ENCODE results near the gene AARS2. TPM values are rescaled to one million over a fixed set of nuclear protein-coding genes. Genes with fewer than 3 reads are reported as not detected.
A peak's percentile ranks its signal among the peaks of the same experiment; 100 is the strongest.

The AARS2 gene
- total RNA-seq, 2 donors from 2014 or later: 9.6 to 17.8 TPM

- H3K36me3 ChIP-seq (replicated peaks in 1 of 2; ENCODE audit: insufficient read depth in 1 of 2, low read depth in 2 of 2): peaks cover 12 to 16% of the 10 kb centered on the region in 2 donors
- peaks cover 17% of the 10 kb centered on the region for H3K4me1 ChIP-seq
- WGBS, 2 donors: 92 to 100% methylated on average over 1 to 8 of the region's 8 CpGs
- ATAC-seq (no peak), DNase-seq (no peak)
- intact Hi-C loops (cut with DNase I): no loop called here
- no peak overlapping the region for H3K27ac ChIP-seq
- peaks cover 0 to 13% of the 10 kb centered on the region in 2 donors for H3K27me3 ChIP-seq
- TF ChIP-seq CTCF (IDR thresholded peaks at IDR 0.05) (no peak), POLR2A (IDR thresholded peaks at IDR 0.05) (no peak)
- H3K4me3 ChIP-seq: no peak overlapping the region
- no peaks in the 10 kb centered on the region for H3K9me3 ChIP-seq
These were observed 12.0 kb downstream of the AARS2 start for GRCh38 chr6:44301106-44301505.

GRCh38 chr6:44300292-44300823, 12.8 kb downstream of the AARS2 start:
- H3K9me3 ChIP-seq: no peaks in the 10 kb centered on the region
- DNase-seq (no peak), ATAC-seq (no peak)
- intact Hi-C loops (cut with DNase I): no loop called here
- 69 to 80% methylated on average over 2 to 7 of the region's 7 CpGs for WGBS, 2 donors
- no peak overlapping the region for H3K27ac ChIP-seq
- H3K27me3 ChIP-seq: peaks cover 0 to 13% of the 10 kb centered on the region in 2 donors
- peaks cover 12 to 15% of the 10 kb centered on the region in 2 donors for H3K36me3 ChIP-seq (replicated peaks in 1 of 2; ENCODE audit: insufficient read depth in 1 of 2, low read depth in 2 of 2)
- peaks cover 17% of the 10 kb centered on the region for H3K4me1 ChIP-seq
- H3K4me3 ChIP-seq: no peak overlapping the region
- TF ChIP-seq CTCF (IDR thresholded peaks at IDR 0.05) (no peak), POLR2A (IDR thresholded peaks at IDR 0.05) (no peak)

- intact Hi-C loops (cut with DNase I): no loop called here
- Histone ChIP-seq H3K27me3 (peaks cover 0 to 13% of the 10 kb centered on the region in 2 donors), H3K4me3 (no peak overlapping the region), H3K27ac (no peak overlapping the region), H3K4me1 (peaks cover 17% of the 10 kb centered on the region), H3K9me3 (no peaks in the 10 kb centered on the region), H3K36me3 (replicated peaks in 1 of 2; ENCODE audit: insufficient read depth in 1 of 2, low read depth in 2 of 2) (peaks cover 9 to 12% of the 10 kb centered on the region in 2 donors)
- DNase-seq (no peak), ATAC-seq (no peak)
- TF ChIP-seq POLR2A (IDR thresholded peaks at IDR 0.05) (no peak), CTCF (IDR thresholded peaks at IDR 0.05) (no peak)
- 75 to 80% methylated on average over 3 of the region's 3 CpGs for WGBS, 2 donors
These were observed 14.3 kb downstream of the AARS2 start for GRCh38 chr6:44298864-44299263.

- Histone ChIP-seq H3K36me3 (replicated peaks in 1 of 2; ENCODE audit: insufficient read depth in 1 of 2, low read depth in 2 of 2) (peaks cover 7 to 12% of the 10 kb centered on the region in 2 donors), H3K27ac (no peak overlapping the region), H3K27me3 (peaks cover 0 to 13% of the 10 kb centered on the region in 2 donors), H3K9me3 (no peaks in the 10 kb centered on the region), H3K4me1 (peaks cover 17% of the 10 kb centered on the region), H3K4me3 (no peak overlapping the region)
- peak in 1 of 4 donors; percentile 26 for DNase-seq
- WGBS, 2 donors: 31 to 36% methylated on average over 20 of the region's 20 CpGs
- intact Hi-C loops (cut with DNase I): no loop called here
- TF ChIP-seq CTCF (IDR thresholded peaks at IDR 0.05) (no peak), POLR2A (IDR thresholded peaks at IDR 0.05) (peak in 1 of 3 donors; percentile 2)
- ATAC-seq: peak; percentile 36
These were observed 14.9 kb downstream of the AARS2 start for GRCh38 chr6:44298055-44298803.

Data from body of pancreas (tissue), 4 donors.